Smooth muscle cell (in vitro differentiated cells): ENCODE measurements around the gene CLTCL1. TPM values are rescaled to one million over a fixed set of nuclear protein-coding genes. Genes with fewer than 3 reads are reported as not detected.

ENCODE experiments used
- DNase-seq: peaks from one replicate; lab custom pipeline; 2025; ENCODE audit not compliant: unreplicated experiment; lab: John Stamatoyannopoulos, UW
- H2AFZ ChIP-seq: fragments of 200-600 bp; sonication (generic); 2 replicates; pipeline ENCODE4 v1.6.0; 2016; ENCODE audit warnings: antibody characterized with exemption, low read depth, mild to moderate bottlenecking
- H3F3A ChIP-seq: fragments of 200-600 bp; sonication (generic); 2 replicates; pipeline ENCODE4 v1.6.0; 2017; ENCODE audit warnings: antibody characterized with exemption, low read depth
- H3K27ac ChIP-seq: fragments of 200-600 bp; sonication (generic); 2 replicates; pipeline ENCODE4 v1.5.1; 2016; ENCODE audit warnings: low read depth, mild to moderate bottlenecking
- H3K27me3 ChIP-seq: fragments of 200-600 bp; sonication (generic); 2 replicates; pipeline ENCODE4 v1.6.1; 2016; ENCODE audit warnings: low read depth, mild to moderate bottlenecking
- H3K36me3 ChIP-seq: fragments of 200-600 bp; sonication (generic); 2 replicates; pipeline ENCODE4 v1.5.1; 2016; ENCODE audit warnings: low read depth
- H3K4me1 ChIP-seq: fragments of 200-600 bp; sonication (generic); 2 replicates; pipeline ENCODE4 v1.5.1; 2016; ENCODE audit warnings: low read depth
- H3K4me2 ChIP-seq: fragments of 200-600 bp; sonication (generic); 2 replicates; pipeline ENCODE4 v1.6.0; 2016; ENCODE audit warnings: mild to moderate bottlenecking
- H3K4me3 ChIP-seq: fragments of 200-600 bp; sonication (generic); 2 replicates; pipeline ENCODE4 v1.5.1; 2016; ENCODE audit warnings: mild to moderate bottlenecking
- H3K79me2 ChIP-seq: fragments of 200-600 bp; sonication (generic); 2 replicates; pipeline ENCODE4 v1.6.0; 2016; ENCODE audit warnings: low read depth, mild to moderate bottlenecking
- H3K9ac ChIP-seq: fragments of 200-600 bp; sonication (generic); 2 replicates; pipeline ENCODE4 v1.6.0; 2016; ENCODE audit warnings: low read depth
- H3K9me3 ChIP-seq: fragments of 200-600 bp; sonication (generic); replicated peaks from 2 replicates; pipeline ENCODE4 v1.5.1; 2016; ENCODE audit warnings: low read depth
- H4K20me1 ChIP-seq: fragments of 200-600 bp; sonication (generic); 2 replicates; pipeline ENCODE4 v1.6.0; 2016; ENCODE audit warnings: low read depth
- CTCF ChIP-seq: fragments of 200-600 bp; sonication (generic); IDR thresholded peaks from 2 replicates; pipeline ENCODE4 v1.5.1; 2017; ENCODE audit warnings: borderline replicate concordance, mild to moderate bottlenecking, antibody characterized with exemption; ENCODE audit not compliant: insufficient read depth, poor library complexity, severe bottlenecking
- WGBS: methylation state at CpG from one replicate; pipeline ENCODE4 v1.1.7; 2016; ENCODE audit warnings: low lambda C conversion rate; 5-methylcytosine and 5-hydroxymethylcytosine counted together
- polyA plus RNA-seq: library from polyadenylated mRNA; unstranded; fragments of >200 nt; fragmentation: Nextera tagmentation; extraction: Ambion mirVana; gene quantifications from 2 replicates; pipeline ENCODE4 v1.2.1, GENCODE V29; 2016
- small RNA-seq: library from RNA; depleted of rRNA; stranded (forward); fragments of <200 nt; gene quantifications from one replicate; pipeline ENCODE3, GENCODE V24; 2014
- total RNA-seq: library from RNA; depleted of rRNA; stranded (reverse); fragments of >200 nt; gene quantifications from 2 replicates; pipeline ENCODE4 v1.2.3, GENCODE V29; 2014

Gene CLTCL1
- total and polyA plus RNA-seq, 2 experiments from 2014 or later: 4.7 to 9.0 TPM

- H3K9me3 ChIP-seq: no peaks in the 10 kb centered on the region
- H3K4me2 ChIP-seq: no peak overlapping the region
- TF ChIP-seq CTCF: no peak
- no peak overlapping the region for H3K4me3 ChIP-seq
- no peak overlapping the region for H3K9ac ChIP-seq
- no peaks in the 10 kb centered on the region for H4K20me1 ChIP-seq
- no peak overlapping the region for H3K27ac ChIP-seq
- DNase-seq: no peak
- H3K36me3 ChIP-seq: no peaks in the 10 kb centered on the region
- 98% methylated on average over 19 of the region's 19 CpGs for WGBS
- H2AFZ ChIP-seq: no peak overlapping the region
- H3K27me3 ChIP-seq: no peaks in the 10 kb centered on the region
- H3F3A ChIP-seq: no peaks in the 10 kb centered on the region
- H3K79me2 ChIP-seq: no peaks in the 10 kb centered on the region
- H3K4me1 ChIP-seq: no peaks in the 10 kb centered on the region
These were observed 159.9 kb downstream of the CLTCL1 start for GRCh38 chr22:19131685-19132015.

DNA sequence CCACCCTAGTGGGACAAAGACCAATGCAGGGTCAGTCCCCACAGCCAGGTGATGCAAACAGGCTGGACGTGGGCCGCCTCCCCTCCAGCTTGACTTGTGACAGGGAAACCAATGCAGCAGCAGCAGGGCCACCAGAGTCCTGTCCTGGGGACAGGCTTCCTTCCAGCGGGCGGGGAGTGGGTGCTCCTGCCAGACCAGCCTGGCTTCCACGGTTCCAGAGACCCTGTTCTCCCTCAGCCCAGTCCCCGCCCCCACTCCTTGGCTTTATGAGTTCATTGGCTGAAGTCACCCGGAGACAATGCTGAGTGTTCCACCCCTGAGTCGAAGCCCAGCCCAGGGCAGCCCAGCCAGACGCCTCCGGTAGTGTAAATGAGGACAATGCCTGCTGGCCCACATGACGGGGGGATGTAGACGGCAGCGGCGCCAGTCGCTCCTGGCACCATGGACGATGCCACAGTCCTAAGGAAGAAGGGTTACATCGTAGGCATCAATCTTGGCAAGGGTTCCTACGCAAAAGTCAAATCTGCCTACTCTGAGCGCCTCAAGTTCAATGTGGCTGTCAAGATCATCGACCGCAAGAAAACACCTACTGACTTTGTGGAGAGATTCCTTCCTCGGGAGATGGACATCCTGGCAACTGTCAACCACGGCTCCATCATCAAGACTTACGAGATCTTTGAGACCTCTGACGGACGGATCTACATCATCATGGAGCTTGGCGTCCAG, 160.4 kb downstream of the CLTCL1 start, which contains the start of gene TSSK2:
Gene TSSK2 (plus strand): TSS at position 350 of the 726 bp plus-strand sequence. CDS start 92 bp downstream, at position 442.
- no peak for TF ChIP-seq CTCF
- H3K9ac ChIP-seq: no peak within 1 kb of the TSS
- WGBS: 92% methylated on average over 27 of the region's 27 CpGs
- no peak for DNase-seq
- H2AFZ ChIP-seq: no peak within 1 kb of the TSS
- H3K27ac ChIP-seq: no peak within 1 kb of the TSS
- no peaks in the 10 kb centered on the region for H4K20me1 ChIP-seq
- no peaks in the 10 kb centered on the region for H3K27me3 ChIP-seq
- H3K9me3 ChIP-seq: no peaks in the 10 kb centered on the region
- no peaks in the 10 kb centered on the region for H3F3A ChIP-seq
- no peaks in the 10 kb centered on the region for H3K4me1 ChIP-seq
- no peaks in the 10 kb centered on the region for H3K36me3 ChIP-seq
- H3K79me2 ChIP-seq: no peaks in the 10 kb centered on the region
- H3K4me3 ChIP-seq: no peak within 1 kb of the TSS
- H3K4me2 ChIP-seq: no peak within 1 kb of the TSS

DNA sequence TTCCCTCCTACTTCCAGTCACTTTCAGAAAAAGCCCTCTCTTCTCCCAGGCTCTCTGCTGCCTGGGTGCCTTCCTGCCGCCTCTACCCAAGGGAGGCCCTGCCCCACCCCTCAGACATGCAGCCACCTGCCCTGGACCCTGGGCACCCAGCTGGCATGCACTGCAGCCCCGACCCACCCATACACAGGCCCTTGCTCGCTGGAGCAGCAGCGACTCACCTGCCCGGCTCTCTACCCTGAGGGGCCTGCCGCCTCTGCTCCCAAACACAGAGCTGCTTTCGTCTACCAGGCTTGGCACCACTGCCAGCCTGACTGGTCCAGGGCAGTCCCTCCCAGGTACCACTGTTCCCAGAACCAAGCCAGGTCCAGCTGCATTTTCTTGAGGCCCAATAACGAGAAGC, 161.6 kb downstream of the CLTCL1 start:
- Histone ChIP-seq H3K79me2 (no peaks in the 10 kb centered on the region), H3K4me3 (no peak overlapping the region), H2AFZ (no peak overlapping the region), H3K27ac (no peak overlapping the region), H3F3A (no peaks in the 10 kb centered on the region), H3K9me3 (no peaks in the 10 kb centered on the region), H4K20me1 (no peaks in the 10 kb centered on the region), H3K9ac (no peak overlapping the region), H3K4me2 (no peak overlapping the region), H3K27me3 (no peaks in the 10 kb centered on the region), H3K4me1 (no peaks in the 10 kb centered on the region), H3K36me3 (no peaks in the 10 kb centered on the region)
- no peak for DNase-seq
- 84% methylated on average over 8 of the region's 8 CpGs for WGBS
- TF ChIP-seq CTCF: no peak

Small RNA genes lying within 50 kb of the gene (small RNA-seq; reads per million reads assigned to genes)
- gene AC000081.1 (not detected), gene RF00398 (not detected)

Other genes starting within 250 kb of the CLTCL1 start
- 29.0 and 46.7 TPM in 2 replicates for gene DGCR2, start 169.3 kb downstream of the CLTCL1 start, total RNA-seq
- 53.2 and 54.7 TPM in 2 replicates for gene DGCR2, start 169.3 kb downstream of the CLTCL1 start, polyA plus RNA-seq
- gene TSSK2, start 160.4 kb downstream of the CLTCL1 start, total RNA-seq: not detected in 2 replicates
- not detected in 2 replicates for gene TSSK2, start 160.4 kb downstream of the CLTCL1 start, polyA plus RNA-seq
- 9.2 and 14.8 TPM in 2 replicates for gene ESS2, start 147.1 kb downstream of the CLTCL1 start, total RNA-seq
- gene ESS2, start 147.1 kb downstream of the CLTCL1 start, polyA plus RNA-seq: 12.9 and 18.2 TPM in 2 replicates
- not detected in 2 replicates for gene GSC2, start 141.4 kb downstream of the CLTCL1 start, total RNA-seq
- gene GSC2, start 141.4 kb downstream of the CLTCL1 start, polyA plus RNA-seq: not detected in 2 replicates
- gene SLC25A1, start 113.0 kb downstream of the CLTCL1 start, total RNA-seq: 56.5 and 75.6 TPM in 2 replicates
- gene SLC25A1, start 113.0 kb downstream of the CLTCL1 start, polyA plus RNA-seq: 182 and 204 TPM in 2 replicates
- 8.7 and 9.8 TPM in 2 replicates for gene HIRA, start 140.0 kb upstream of the CLTCL1 start, total RNA-seq
- gene HIRA, start 140.0 kb upstream of the CLTCL1 start, polyA plus RNA-seq: 7.3 and 9.8 TPM in 2 replicates
- gene MRPL40, start 140.8 kb upstream of the CLTCL1 start, total RNA-seq: 18.1 and 30.4 TPM in 2 replicates
- 52.9 and 54.8 TPM in 2 replicates for gene MRPL40, start 140.8 kb upstream of the CLTCL1 start, polyA plus RNA-seq
- gene C22orf39, start 156.0 kb upstream of the CLTCL1 start, total RNA-seq: 16.5 and 23.0 TPM in 2 replicates
- gene C22orf39, start 156.0 kb upstream of the CLTCL1 start, polyA plus RNA-seq: 20.8 and 29.5 TPM in 2 replicates
- gene UFD1, start 187.5 kb upstream of the CLTCL1 start, total RNA-seq: 48.1 and 64.1 TPM in 2 replicates
- gene UFD1, start 187.5 kb upstream of the CLTCL1 start, polyA plus RNA-seq: 99.5 and 111 TPM in 2 replicates
- 9.7 and 13.7 TPM in 2 replicates for gene CDC45, start 188.2 kb upstream of the CLTCL1 start, total RNA-seq
- gene CDC45, start 188.2 kb upstream of the CLTCL1 start, polyA plus RNA-seq: 6.6 and 9.3 TPM in 2 replicates
- gene CLDN5, start 232.7 kb upstream of the CLTCL1 start, total RNA-seq: not detected in 2 replicates
- gene CLDN5, start 232.7 kb upstream of the CLTCL1 start, polyA plus RNA-seq: 0.11 TPM in 1 of 2 replicates, not detected in the other